A549 (cell line): ENCODE results near the gene GRK5.

ENCODE experiments used
- CHD2 ChIP-seq: fragments of 150-350 bp; IDR thresholded peaks from 2 replicates; pipeline ENCODE4 v1.6.1; 2014; ENCODE audit warnings: low read length; ENCODE audit not compliant: partially characterized antibody
- POLR2A ChIP-seq: IDR thresholded peaks from 2 replicates; pipeline ENCODE4 v1.6.1; 2012; ENCODE audit warnings: mild to moderate bottlenecking, low read length
- RFX5 ChIP-seq: fragments of 450-650 bp; IDR thresholded peaks from 2 replicates; pipeline ENCODE4 v1.7.1; 2014; ENCODE audit warnings: antibody characterized with exemption, mild to moderate bottlenecking, moderate library complexity
- TF ChIP-seq, protein P1 (sequence below): fragments of >200 bp; sonication (Bioruptor Twin); formaldehyde crosslinking; IDR thresholded peaks from 3 replicates; pipeline ENCODE4 v1.5.1; 2016

DNA sequence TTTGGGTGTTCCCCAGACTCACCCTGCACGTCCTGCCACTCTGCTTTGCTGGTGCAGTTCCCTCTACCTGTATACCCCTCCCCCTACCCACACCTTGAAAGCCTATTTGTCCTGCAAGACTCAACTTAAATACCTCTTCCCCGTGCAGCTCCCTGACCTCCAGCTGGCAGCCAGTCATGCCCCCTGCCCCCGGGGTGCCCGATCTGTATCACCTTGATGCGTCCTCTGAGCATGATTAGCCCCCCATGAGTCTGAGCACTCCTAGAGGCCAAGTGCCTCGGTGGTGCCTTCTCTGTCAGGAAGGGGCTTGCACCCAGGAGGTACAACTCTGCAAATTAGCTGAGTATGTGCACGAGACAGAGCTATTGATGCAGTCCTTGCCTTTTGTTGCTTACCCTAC lies 240.1 kb downstream of the GRK5 start:
- TF ChIP-seq POLR2A (no peak), CHD2 (no peak), RFX5 (no peak)
- TF ChIP-seq, protein P1, sequence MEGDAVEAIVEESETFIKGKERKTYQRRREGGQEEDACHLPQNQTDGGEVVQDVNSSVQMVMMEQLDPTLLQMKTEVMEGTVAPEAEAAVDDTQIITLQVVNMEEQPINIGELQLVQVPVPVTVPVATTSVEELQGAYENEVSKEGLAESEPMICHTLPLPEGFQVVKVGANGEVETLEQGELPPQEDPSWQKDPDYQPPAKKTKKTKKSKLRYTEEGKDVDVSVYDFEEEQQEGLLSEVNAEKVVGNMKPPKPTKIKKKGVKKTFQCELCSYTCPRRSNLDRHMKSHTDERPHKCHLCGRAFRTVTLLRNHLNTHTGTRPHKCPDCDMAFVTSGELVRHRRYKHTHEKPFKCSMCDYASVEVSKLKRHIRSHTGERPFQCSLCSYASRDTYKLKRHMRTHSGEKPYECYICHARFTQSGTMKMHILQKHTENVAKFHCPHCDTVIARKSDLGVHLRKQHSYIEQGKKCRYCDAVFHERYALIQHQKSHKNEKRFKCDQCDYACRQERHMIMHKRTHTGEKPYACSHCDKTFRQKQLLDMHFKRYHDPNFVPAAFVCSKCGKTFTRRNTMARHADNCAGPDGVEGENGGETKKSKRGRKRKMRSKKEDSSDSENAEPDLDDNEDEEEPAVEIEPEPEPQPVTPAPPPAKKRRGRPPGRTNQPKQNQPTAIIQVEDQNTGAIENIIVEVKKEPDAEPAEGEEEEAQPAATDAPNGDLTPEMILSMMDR: no peak
